HG03378 (cell line): Measurements from ENCODE around the gene AREL1.

Experiments used
- ATAC-seq: cut with Tn5 transposase; IDR thresholded peaks from one replicate; pipeline ENCODE4 v1.9.1; 2021; ENCODE audit warnings: mild to moderate bottlenecking, moderate library complexity; ENCODE audit not compliant: unreplicated experiment

The AREL1 gene

DNA sequence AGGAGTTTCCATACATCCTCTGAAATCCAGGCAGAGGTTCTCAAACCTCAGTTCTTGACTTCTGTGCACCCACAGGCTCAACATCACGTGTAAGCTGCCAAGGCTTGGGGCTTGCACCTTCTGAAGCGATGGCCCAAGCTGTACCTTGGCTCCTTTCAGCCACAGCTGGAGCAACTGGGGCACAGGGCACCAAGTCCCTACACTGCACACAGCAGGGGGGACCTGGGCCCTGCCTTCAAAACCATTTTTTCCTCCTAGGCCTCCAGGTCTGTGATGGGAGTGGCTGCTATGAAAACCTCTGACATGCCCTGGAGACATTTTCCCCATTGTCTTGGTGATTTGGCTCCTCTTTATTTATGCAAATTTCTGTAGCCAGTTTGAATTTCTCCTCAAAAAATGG, 10.6 kb downstream of the AREL1 start:
- no peak for ATAC-seq

DNA sequence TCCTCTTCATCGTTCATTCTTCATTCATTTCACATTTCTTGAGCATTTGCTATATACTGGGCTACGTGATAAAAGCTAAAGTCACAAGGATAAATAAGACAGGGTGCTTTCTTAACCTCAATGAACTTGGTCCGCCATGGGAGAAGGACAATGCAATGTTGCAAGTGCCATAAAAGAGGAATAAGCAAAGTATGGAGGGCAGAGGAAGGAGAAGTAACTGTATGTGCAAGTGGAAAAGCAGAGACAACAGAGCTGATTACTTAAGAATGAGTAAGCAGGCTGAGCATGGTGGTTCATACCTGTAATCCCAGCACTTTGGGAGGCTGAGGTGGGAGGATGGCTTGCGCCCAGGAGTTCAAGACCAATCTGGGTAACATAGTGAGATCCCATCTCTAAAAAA, 14.4 kb downstream of the AREL1 start:
- no peak for ATAC-seq

GRCh38 chr14:74697976-74698375, 14.9 kb downstream of the AREL1 start:
- ATAC-seq: no peak

DNA sequence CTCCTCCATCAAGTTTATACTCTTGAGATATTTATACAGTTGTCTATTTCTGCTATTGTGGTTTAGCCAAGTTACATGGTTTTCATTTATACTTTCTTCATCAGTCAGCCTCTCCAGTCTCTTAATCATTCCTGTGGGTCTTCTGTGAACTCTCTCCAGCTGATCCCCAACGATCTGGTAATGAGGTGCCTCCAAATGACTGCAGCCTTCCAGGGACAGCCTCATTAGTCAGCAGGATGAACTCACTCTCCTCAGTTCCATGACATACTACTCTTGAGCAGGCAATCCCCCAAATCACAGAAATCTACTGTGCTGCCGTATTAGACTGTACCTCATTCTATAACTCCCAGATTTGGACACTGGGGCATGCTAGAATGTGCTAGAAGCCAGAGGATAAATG, 15.3 kb downstream of the AREL1 start:
- no peak for ATAC-seq

DNA sequence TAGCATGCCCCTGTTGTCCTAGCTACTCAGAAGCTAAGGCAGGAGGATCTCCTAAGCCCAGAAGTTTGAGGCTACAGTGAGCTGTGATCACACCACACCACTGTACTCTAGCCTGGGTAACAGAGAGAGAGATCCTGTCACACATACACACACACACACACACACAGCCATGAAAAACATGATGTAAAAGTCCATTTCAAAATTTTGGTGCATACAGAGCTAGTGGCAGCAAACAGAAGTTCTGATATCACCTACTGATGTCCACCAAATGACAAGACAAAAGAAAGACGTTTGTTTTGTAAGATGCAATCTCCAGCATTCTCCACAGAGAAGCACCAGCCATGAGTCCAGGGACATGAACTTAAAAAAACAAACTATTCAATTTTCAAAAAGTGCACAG, 15.9 kb downstream of the AREL1 start:
- ATAC-seq: no peak

DNA sequence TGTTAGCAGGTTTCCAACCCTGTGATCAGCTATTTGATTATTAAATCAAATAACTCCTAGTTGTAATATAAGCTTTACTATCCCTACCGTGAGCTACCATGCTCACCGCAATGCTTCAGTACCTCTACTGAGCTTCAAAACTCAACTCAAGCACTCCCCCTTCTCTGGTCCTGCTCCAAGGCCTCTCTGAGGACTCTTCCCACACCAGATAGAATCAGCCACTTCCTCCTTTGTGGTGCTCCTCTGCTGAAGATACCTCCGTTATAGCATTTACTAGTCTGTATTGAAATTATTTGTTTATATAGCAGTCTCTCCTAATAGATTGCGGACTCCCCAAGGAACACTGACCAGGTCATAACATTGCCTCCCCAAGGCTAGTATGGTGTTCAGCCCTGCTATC, 17.5 kb downstream of the AREL1 start:
- ATAC-seq: no peak

DNA sequence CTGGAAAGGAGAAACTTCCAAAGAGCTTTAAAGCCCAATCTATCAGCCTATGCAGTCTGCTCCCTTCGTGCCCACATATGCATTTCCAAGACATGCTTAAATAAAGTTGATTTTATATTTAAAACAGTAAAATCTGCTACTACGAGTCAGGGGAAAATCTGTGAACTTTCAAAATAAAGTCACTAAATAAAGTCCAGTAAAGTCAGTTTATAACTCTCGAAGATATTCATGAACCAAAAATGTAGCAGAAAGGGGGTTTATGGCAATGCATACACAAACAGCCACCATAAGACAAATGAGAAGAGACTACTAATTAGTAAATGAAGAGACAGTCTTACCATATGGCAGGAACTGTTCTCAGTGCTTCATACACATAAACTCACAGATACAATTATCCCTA, 19.7 kb downstream of the AREL1 start:
- ATAC-seq: no peak

- no peak for ATAC-seq
Measured at GRCh38 chr14:74691456-74691855, 21.4 kb downstream of the AREL1 start.

DNA sequence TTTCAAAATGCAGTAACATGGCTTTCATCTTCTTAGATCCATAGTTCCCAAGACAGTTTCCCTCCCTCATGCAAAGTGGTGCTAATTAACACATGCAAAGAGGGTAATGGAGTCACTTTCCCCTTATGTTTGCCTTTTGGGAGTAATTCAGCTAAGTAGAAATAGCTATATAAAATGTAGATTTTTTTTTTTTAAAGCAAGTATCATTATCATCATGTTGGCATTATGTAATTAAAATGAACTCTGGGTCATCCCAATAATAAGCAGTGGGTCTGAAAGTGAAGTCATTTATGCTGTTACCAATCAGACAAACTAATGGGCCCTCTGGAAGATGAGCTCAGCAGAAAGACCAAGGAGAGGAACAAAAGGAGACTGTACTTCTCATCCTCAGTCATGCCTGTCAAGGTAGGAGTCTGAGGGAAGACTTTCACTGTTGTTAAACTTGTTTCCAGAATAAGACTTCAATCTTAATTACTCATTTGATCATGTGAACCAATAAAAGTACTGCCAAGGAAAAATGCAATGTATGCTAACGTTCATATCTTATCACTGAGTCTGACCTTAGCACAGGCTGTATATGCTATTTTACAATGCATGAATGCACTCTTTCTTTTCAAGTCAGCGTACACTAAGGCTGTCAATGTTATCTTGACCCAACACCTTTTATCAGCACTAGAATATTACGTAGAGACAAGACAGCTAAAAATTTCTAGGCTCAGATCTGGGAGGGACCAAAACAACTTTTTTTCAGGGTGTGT, 26.8 kb downstream of the AREL1 start:
- ATAC-seq: no peak

GRCh38 chr14:74685056-74685455, 27.8 kb downstream of the AREL1 start:
- no peak for ATAC-seq

GRCh38 chr14:74684434-74684833, 28.4 kb downstream of the AREL1 start:
- no peak for ATAC-seq

DNA sequence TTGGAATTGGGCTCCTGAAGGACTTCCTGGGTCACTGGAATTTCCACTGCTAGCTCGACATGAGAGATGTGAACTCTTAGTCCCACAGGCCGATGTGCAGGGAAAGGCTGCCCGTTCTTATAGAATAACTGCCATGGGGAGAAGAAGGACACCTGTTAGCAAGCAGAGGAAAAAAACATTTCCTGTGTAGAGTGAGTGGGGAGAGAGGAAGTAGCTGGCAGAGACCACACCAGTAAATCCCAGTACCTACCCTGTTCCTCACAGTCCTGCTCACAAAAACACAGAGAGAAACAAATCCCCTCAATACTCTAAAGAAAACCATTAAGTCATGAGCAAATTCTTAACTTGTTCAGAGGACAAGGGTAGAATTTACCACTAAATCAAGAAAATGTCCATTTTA, 29.5 kb downstream of the AREL1 start:
- ATAC-seq: no peak

- no peak for ATAC-seq
Measured at GRCh38 chr14:74682169-74682952, 30.5 kb downstream of the AREL1 start.

DNA sequence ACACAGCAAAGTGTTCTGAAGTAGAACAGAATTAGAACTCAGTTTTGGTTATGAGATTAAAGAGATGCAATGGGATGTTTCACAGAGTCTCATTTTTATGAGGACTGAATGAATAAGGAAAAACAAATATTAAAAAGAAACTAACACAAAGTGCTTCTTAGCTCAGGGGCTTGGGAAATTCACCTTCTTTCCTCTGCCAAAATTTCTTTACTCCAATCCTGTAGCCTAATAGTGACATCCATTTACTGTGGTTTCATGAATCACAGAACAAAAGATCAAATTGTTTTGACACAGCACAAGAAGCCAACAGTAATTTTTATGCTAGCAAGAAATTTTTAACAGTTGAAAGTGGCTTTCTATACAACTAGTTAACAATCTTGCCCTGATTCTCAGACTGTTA, 37.7 kb downstream of the AREL1 start:
- ATAC-seq: no peak

DNA sequence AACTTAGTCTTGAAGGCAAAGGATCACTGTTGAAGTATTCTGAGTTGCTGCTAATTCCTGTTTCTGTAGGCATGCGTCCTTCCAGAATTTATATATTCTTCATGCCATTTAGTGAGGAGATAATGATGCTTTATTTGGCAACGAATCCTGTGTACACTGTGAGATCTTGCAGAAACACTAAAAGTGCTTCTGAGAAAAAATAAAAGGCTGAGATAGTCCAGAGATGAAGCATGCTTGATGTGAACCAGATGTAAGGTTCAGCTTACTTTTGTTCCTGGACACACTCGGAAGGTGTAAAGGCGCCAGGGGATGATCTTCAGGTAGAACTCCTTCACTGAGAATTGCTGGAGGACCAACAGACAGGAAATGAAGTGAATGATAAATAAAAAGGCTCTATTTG, 39.1 kb downstream of the AREL1 start:
- ATAC-seq: no peak

- no peak for ATAC-seq
Measured at GRCh38 chr14:74671789-74672188, 41.1 kb downstream of the AREL1 start.

- ATAC-seq: no peak
Measured at GRCh38 chr14:74670726-74671411, 42.0 kb downstream of the AREL1 start.

- no peak for ATAC-seq
Measured at GRCh38 chr14:74669846-74670245, 43.0 kb downstream of the AREL1 start.

DNA sequence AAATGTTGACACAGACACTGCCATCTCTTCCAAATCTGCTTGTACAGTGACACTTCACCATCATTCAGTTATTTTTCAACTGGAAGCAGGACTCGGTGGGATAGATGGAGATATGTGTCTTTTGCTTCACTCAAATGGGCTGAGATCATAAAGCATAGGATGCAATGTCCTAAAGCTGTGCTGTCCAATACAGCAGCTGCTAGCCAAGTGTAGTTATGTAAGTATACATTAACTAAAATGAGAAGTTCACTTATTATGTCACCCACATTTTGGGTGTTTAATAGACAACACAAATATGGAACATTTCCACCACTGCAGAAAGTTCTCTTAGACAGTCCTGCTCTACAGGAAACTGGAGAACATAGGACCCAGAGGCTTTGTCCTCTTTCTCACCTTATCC, 43.6 kb downstream of the AREL1 start:
- ATAC-seq: no peak

DNA sequence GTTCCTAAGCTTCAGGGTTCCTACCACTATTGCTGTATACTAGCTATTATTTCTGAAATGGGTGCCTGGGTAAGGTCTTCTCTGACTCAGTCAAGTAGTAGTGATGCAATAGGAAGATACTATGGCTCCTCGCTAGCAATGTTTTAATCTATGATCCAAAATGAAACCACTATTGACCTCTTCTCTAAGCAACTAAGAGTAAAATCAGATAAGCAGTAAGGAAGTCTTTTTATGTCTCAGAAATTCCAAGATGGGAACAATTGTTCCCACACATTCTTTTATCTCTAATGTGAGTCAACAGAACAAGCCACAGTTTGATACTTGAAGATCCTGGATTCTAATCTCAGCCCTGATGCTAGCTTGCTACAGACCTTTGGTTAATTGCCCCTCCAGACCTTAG, 45.1 kb downstream of the AREL1 start:
- ATAC-seq: no peak

DNA sequence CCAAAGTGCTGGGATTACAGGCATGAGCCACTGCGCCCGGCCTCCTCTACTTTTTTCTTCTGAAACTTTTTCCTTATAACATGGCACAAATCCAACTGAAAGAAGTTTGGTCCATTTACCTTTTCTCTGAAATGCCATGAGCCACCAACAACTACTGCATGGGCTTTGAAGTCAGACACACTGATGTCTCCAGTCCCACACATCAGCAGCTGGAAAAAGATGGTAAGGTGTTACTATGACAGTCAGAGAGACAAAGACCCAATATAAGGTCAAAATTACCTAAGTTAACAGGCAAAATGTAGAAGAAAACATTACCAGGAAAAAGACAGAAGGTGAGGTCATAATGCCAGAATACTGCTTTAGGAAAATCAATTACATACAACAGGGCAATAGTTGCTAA, 48.2 kb downstream of the AREL1 start:
- no peak for ATAC-seq

GRCh38 chr14:74663884-74664283, 49.0 kb downstream of the AREL1 start:
- no peak for ATAC-seq
